Upper lobe of left lung (tissue), 6 donors: ENCODE measurements around the gene EHD2. TPM values are rescaled to one million over a fixed set of nuclear protein-coding genes. Genes with fewer than 3 reads are reported as not detected.

Experiments
- ATAC-seq, 2 donors: fragments of 200-7000 bp; cut with Tn5 transposase; one replicate each; pipeline ENCODE4 v1.9.1; 2022; ENCODE audit warnings: mild to moderate bottlenecking in 2 of 2, moderate library complexity in 2 of 2; ENCODE audit not compliant: low FRiP score in 2 of 2
- DNase-seq, 2 donors: peaks; one replicate each; pipeline ENCODE4 v3.0.0-alpha.2; 2019 to 2020
- H3K27ac ChIP-seq, 4 donors: fragments of 200-600 bp; sonication (generic); one replicate each; pipeline ENCODE4 v1.5.1; 2016 to 2019
- H3K27me3 ChIP-seq, 4 donors: fragments of 200-600 bp; sonication (generic); one replicate each; pipeline ENCODE4 v1.5.1; 2017 to 2019
- H3K36me3 ChIP-seq, 4 donors: fragments of 200-600 bp; sonication (generic); one replicate each; pipeline ENCODE4 v1.5.1; 2016 to 2019
- H3K4me1 ChIP-seq, 4 donors: fragments of 200-600 bp; sonication (generic); one replicate each; pipeline ENCODE4 v1.5.1; 2018 to 2019
- H3K4me3 ChIP-seq, 4 donors: fragments of 200-600 bp; sonication (generic); one replicate each; pipeline ENCODE4 v1.5.1; 2017 to 2019; ENCODE audit warnings: mild to moderate bottlenecking in 2 of 4, moderate library complexity in 1 of 4
- H3K9me3 ChIP-seq, 4 donors: fragments of 200-600 bp; sonication (generic); one replicate each; pipeline ENCODE4 v1.5.1; 2018 to 2019
- EP300 ChIP-seq, 4 donors: sonication (generic); formaldehyde crosslinking; IDR thresholded peaks; one replicate each; pipeline ENCODE4 v1.5.1; 2017; ENCODE audit warnings: antibody characterized with exemption in 4 of 4, control low read depth in 2 of 4
- POLR2A ChIP-seq, 4 donors: fragments of 450-650 bp; IDR thresholded peaks; one replicate each; pipeline ENCODE4 v1.5.1; 2016 to 2017; ENCODE audit warnings: antibody characterized with exemption in 4 of 4, mild to moderate bottlenecking in 2 of 4
- POLR2AphosphoS5 ChIP-seq, 2 donors: sonication (generic); formaldehyde crosslinking; IDR thresholded peaks; one replicate each; pipeline ENCODE4 v1.5.1; 2017; ENCODE audit warnings: antibody characterized with exemption in 2 of 2
- WGBS, 2 donors: methylation state at CpG; one replicate each; pipeline ENCODE4 v1.1.5; 2017 to 2018; 5-methylcytosine and 5-hydroxymethylcytosine counted together
- total RNA-seq, 6 donors: library from RNA; depleted of rRNA in 4 of 6; stranded (reverse); fragments of >200 nt in 4 of 6; gene quantifications; one replicate each; pipeline versions ENCODE4 v1.1.0 to v1.2.1, GENCODE V29; 2016 to 2021
- TF ChIP-seq, protein P1 (sequence below), 6 experiments: fragments of 450-650 bp in 4 of 6; fragments of 200-600 bp in 2 of 6; sonication (generic) in 2 of 6; IDR thresholded peaks; one replicate each; pipeline ENCODE4 v1.5.1; 2016 to 2019; ENCODE audit warnings: antibody characterized with exemption in 6 of 6
- donor health status: DM: no; HTN: no; CAD: no; lungs with moderate emphysema.
- donor health status: DM: no; HTN: yes; CAD: no; lungs with severe emphysema.

Gene EHD2
- total RNA-seq, 6 donors from 2014 or later, result 80.7 to 426 (median 181) TPM

DNA sequence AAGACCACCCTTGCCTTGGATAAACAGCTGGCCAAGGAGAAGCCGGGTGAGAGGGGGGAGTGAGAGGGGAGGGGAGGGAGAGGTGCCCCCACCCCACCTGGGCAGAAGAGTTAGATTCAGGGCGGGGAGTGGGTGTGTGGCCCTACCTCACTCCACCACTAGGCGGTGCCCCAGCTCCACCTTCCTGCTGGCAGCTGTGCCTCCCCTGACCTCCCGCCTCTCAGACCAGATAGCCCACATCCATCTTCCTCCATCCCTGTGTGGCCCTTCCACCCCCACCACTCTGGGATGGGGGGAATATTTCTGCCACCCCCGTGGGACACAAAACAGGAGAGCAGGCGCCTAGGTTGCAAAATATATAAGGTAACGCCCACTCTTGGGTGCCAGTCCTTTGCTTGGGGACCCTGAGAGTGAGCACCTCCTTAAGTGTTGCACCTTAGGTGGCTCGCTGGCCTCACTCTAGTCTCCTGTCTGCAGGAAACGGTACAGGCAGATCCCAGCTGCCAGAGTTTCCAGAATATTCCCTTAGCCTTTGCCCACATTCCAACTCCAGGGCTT, 13.8 kb upstream of the EHD2 start:
- peaks cover 0 to 6% (median 0%) of the 10 kb centered on the region in 4 donors for H3K4me1 ChIP-seq
- peak; percentile 38 to 44 for DNase-seq
- no peak overlapping the region for H3K27ac ChIP-seq
- H3K27me3 ChIP-seq, result no peaks in the 10 kb centered on the region
- peaks cover 20 to 76% (median 54%) of the 10 kb centered on the region in 4 donors for H3K36me3 ChIP-seq
- TF ChIP-seq, protein P1, sequence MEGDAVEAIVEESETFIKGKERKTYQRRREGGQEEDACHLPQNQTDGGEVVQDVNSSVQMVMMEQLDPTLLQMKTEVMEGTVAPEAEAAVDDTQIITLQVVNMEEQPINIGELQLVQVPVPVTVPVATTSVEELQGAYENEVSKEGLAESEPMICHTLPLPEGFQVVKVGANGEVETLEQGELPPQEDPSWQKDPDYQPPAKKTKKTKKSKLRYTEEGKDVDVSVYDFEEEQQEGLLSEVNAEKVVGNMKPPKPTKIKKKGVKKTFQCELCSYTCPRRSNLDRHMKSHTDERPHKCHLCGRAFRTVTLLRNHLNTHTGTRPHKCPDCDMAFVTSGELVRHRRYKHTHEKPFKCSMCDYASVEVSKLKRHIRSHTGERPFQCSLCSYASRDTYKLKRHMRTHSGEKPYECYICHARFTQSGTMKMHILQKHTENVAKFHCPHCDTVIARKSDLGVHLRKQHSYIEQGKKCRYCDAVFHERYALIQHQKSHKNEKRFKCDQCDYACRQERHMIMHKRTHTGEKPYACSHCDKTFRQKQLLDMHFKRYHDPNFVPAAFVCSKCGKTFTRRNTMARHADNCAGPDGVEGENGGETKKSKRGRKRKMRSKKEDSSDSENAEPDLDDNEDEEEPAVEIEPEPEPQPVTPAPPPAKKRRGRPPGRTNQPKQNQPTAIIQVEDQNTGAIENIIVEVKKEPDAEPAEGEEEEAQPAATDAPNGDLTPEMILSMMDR (IDR thresholded peaks at IDR 0.05), result peak; percentile 66 to 83 (median 70)
- TF ChIP-seq POLR2A (IDR thresholded peaks at IDR 0.05), result no peak
- ATAC-seq, result peak; percentile 56 to 61
- 66% methylated on average over 8 to 9 of the region's 9 CpGs for WGBS, 2 donors
- no peak overlapping the region for H3K4me3 ChIP-seq
- no peaks in the 10 kb centered on the region for H3K9me3 ChIP-seq

- no peak for TF ChIP-seq POLR2AphosphoS5 (IDR thresholded peaks at IDR 0.05)
- TF ChIP-seq, protein P1 (IDR thresholded peaks at IDR 0.05), result no peak
- no peak for TF ChIP-seq EP300 (IDR thresholded peaks at IDR 0.05)
- no peak for TF ChIP-seq POLR2A (IDR thresholded peaks at IDR 0.05)
- Histone ChIP-seq H3K36me3 (peaks cover 20 to 62% (median 46%) of the 10 kb centered on the region in 4 donors), H3K27me3 (no peaks in the 10 kb centered on the region), H3K27ac (no peak overlapping the region), H3K4me3 (no peak overlapping the region), H3K9me3 (no peaks in the 10 kb centered on the region), H3K4me1 (peaks cover 0 to 6% (median 0%) of the 10 kb centered on the region in 4 donors)
- peak in 1 of 2 donors; percentile 75 for DNase-seq
- 93 to 94% methylated on average over 32 to 39 of the region's 43 CpGs for WGBS, 2 donors
- no peak for ATAC-seq
Measured at GRCh38 chr19:47700934-47701716, 12.1 kb upstream of the EHD2 start.

- TF ChIP-seq EP300 (IDR thresholded peaks at IDR 0.05) (no peak), POLR2AphosphoS5 (IDR thresholded peaks at IDR 0.05) (no peak), POLR2A (IDR thresholded peaks at IDR 0.05) (no peak)
- TF ChIP-seq, protein P1 (IDR thresholded peaks at IDR 0.05), result no peak
- DNase-seq (peak in 1 of 2 donors; percentile 81), ATAC-seq (no peak)
- H3K27me3 ChIP-seq, result no peaks in the 10 kb centered on the region
- H3K9me3 ChIP-seq, result no peaks in the 10 kb centered on the region
- 92 to 95% methylated on average over 42 to 57 of the region's 91 CpGs for WGBS, 2 donors
- H3K4me3 ChIP-seq, result no peak overlapping the region
- peaks cover 20 to 57% (median 42%) of the 10 kb centered on the region in 4 donors for H3K36me3 ChIP-seq
- H3K27ac ChIP-seq, result no peak overlapping the region
- H3K4me1 ChIP-seq, result peaks cover 0 to 6% (median 0%) of the 10 kb centered on the region in 4 donors
Measured at GRCh38 chr19:47701717-47702552, 11.3 kb upstream of the EHD2 start.

DNA sequence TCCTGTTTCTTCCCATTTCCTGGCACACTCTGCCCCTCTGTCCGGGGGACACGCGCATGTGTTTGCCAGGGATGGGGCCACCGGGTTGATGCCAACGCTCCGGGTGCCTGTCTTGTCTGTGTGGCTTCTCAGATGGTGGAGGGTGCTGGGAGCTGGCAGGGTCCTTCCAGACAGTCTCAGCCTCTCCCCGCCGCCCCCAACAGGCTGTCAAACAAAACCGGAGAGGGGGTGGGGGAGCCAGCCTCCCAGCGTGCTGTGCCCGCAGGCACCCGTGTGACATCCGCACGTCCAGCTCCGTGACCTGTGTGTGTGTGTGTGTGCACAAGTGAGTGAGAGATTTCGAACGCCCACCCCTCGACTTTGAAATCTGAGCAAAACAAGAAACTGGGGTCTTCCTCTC, 10.6 kb upstream of the EHD2 start:
- WGBS, 2 donors, result 72 to 83% methylated on average over 10 to 18 of the region's 18 CpGs
- Histone ChIP-seq H3K27me3 (no peaks in the 10 kb centered on the region), H3K36me3 (peaks cover 20 to 57% (median 42%) of the 10 kb centered on the region in 4 donors), H3K27ac (no peak overlapping the region), H3K4me3 (no peak overlapping the region), H3K9me3 (no peaks in the 10 kb centered on the region), H3K4me1 (peaks cover 0 to 5% (median 0%) of the 10 kb centered on the region in 4 donors)
- TF ChIP-seq, protein P1 (IDR thresholded peaks at IDR 0.05), result no peak
- TF ChIP-seq POLR2A (IDR thresholded peaks at IDR 0.05) (no peak), EP300 (IDR thresholded peaks at IDR 0.05) (no peak), POLR2AphosphoS5 (IDR thresholded peaks at IDR 0.05) (no peak)
- ATAC-seq, result no peak
- DNase-seq, result no peak
